Vagina (tissue), 2 donors: ENCODE data around the gene SLC3A2.

Experiments used
- CTCF ChIP-seq, 3 experiments: fragments of 450-650 bp in 2 of 3; fragments of 200-600 bp in 1 of 3; sonication (generic) in 1 of 3; IDR thresholded peaks; one replicate each; pipeline ENCODE4 v1.5.1; 2017 to 2019; ENCODE audit warnings: antibody characterized with exemption in 3 of 3, mild to moderate bottlenecking in 2 of 3, moderate library complexity in 2 of 3
- POLR2A ChIP-seq, 2 donors: fragments of 450-650 bp; IDR thresholded peaks; one replicate each; pipeline ENCODE4 v1.6.1; 2017; ENCODE audit warnings: antibody characterized with exemption in 2 of 2, mild to moderate bottlenecking in 2 of 2, moderate library complexity in 2 of 2

GRCh38 chr11:62914416-62914815 is 33.7 kb downstream of the SLC3A2 start:
- TF ChIP-seq CTCF (IDR thresholded peaks at IDR 0.05) (no peak), POLR2A (IDR thresholded peaks at IDR 0.05) (no peak)
